Measurements from ENCODE around the gene HDAC9.

Gene HDAC9

DNA sequence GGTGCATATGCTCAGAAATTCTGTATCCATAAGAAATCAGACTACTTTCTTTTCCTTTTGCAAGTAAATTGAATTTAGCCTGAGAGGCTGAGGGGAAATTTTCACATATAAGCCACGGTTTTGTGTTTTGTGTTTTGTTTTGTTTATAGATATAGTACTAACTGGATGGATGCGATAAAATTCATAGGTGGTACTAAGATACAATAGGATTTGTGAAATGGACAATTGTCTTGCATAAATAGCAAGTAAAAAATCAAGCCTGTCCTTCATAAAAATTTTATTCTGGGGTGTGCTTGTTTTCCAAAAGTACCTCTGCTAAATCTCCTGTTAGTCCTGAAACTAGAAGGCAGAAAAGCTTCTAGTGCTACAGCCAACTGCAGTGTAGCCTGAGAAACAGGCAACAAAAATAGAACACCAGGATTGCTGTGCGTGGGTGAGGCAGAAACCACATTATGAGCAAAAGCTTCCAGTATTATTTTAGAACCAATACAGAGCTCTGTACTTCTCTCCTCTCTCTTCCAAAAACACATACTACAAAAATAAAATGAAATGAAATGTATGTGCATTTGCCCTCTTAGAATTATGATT lies 634 bp upstream of the HDAC9 start:
- peak; percentile 28 for DNase-seq (ENCODE audit: low read depth)

DNA sequence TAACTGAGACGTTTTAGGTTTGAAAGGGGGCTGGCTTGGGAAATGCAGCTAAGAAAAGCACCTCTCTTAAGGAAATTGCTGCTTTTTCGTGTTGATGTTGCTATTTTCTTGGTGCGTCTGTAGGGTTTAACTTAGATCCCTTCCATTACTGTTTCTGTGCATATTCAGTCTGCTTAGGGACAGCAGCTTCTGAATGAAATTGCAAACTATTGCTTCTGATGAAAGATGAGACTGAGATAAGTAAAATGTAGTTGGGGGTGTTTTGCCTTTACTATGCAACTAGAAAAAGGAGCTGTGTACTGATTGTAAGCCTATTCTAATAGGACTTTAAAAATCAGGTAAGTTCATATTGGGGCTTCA lies 772 bp downstream of the HDAC9 start:
- DNase-seq (ENCODE audit: low read depth) = no peak

GRCh38 chr7:18497082-18497481 lies 1.5 kb downstream of the HDAC9 start:
- no peak for DNase-seq (ENCODE audit: low read depth)

GRCh38 chr7:18497800-18498199 lies 2.3 kb downstream of the HDAC9 start:
- DNase-seq (ENCODE audit: low read depth) = no peak

DNA sequence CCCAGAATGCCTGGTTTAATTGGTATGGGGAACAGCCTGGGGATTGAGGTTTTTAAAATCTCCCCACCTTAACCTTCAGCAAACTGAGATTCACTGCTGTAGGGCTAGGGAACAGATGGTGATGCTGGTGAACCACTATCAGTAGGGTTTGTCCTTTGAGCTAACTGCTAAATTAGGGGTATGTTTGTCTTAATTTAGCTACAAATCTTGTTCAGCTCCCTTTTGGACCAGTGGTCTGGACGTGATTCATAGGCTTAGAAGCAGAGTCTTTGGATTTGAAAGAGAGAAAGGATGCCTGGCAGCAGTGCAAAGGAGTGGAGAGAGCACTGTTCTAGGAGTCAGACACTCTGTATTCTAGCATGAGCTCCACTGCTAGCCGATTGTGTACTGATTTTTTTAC lies 2.8 kb downstream of the HDAC9 start:
- no peak for DNase-seq (ENCODE audit: low read depth)

- no peak for DNase-seq (ENCODE audit: low read depth)
These were observed 4.0 kb downstream of the HDAC9 start for GRCh38 chr7:18499407-18500177.

GRCh38 chr7:18503126-18503866 lies 7.7 kb downstream of the HDAC9 start:
- DNase-seq (ENCODE audit: low read depth) = no peak

DNA sequence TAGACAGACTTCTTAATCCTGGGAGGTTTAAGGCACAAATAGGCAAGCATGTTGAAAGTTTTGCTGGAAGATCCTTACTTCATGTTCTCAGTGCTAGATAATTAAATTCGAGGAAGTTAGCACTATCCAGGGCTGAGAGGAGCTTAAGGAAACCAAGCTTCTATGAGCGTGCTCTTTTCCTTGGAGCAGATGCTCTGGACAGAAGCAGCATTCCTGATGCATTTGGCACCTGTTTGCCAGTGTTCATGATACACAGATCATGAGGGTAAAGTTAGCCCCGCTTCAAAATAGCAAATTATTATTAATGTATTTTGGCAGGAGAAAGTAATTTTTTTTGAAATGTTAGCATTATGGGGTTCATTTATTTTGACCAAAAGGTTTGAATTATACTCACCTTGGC lies 9.4 kb downstream of the HDAC9 start:
- no peak for DNase-seq (ENCODE audit: low read depth)

- DNase-seq (ENCODE audit: low read depth) = peak; percentile 56
These were observed 10.4 kb downstream of the HDAC9 start for GRCh38 chr7:18505870-18506460.

DNA sequence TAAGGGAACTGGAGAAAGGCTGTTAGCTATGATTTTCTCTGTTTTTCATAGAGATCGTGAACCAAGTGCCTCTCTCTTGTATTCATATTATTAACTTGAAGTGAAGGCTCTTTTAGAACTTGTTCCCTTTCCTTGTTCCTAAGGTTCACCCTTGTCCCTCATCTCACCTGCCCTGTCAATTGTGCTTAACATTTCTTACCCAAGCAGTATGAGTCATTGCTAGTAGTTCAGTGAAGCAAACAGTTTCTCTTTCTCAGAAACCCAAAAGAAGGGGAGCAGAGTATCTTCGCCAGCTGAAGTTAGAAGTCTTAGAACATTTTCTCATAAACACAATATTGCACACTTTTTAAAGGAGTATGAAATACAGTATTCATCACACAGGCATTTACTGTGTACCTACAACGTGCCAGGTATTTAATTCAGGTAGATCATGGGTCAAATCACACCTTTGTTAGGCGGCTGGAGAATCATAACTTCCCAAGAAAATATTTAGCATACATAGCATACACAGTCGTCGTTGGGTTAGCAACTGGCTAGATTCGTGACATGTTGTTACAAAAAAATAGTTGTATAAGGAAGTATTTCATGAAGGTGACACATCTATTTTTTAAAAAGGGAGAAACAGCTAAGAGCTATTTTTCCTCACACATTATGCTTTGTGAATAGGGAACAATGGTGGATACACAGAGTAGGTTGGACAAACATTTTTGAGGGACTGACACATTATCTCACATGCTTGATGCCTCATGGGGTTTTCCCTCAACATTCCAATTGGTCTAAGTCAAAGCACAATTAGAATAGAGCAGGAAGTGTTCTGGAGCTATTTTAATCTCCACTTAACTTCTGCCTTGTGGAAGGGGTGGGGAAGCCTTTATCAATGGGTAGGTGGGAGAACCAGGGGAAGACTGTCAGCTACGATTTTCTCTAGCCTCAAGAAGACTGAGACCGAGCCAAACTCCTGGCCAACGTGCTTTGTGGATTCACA lies 13.2 kb downstream of the HDAC9 start:
- DNase-seq (ENCODE audit: low read depth) = peak; percentile 99

DNA sequence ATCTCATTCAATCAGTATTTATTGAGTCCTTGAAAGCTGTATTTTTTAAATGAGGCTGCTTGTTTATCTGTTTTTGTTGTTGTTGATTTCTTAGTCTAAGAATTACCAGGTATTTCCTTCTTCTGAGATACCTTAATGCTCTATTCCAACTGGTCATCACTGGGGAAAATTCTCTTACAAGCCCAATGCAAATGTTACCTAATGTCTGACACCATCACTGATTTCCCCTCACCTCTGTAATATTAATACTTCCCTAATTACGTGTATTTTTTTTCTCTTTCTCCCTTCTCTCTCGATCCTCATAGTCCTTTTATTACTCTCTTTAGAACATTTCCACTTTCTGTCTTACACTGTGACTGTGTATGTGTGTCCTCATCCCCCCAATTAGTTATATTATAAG lies 13.9 kb downstream of the HDAC9 start:
- DNase-seq (ENCODE audit: low read depth) = peak; percentile 46

GRCh38 chr7:18511351-18512140 lies 16.0 kb downstream of the HDAC9 start:
- DNase-seq (ENCODE audit: low read depth) = no peak

DNA sequence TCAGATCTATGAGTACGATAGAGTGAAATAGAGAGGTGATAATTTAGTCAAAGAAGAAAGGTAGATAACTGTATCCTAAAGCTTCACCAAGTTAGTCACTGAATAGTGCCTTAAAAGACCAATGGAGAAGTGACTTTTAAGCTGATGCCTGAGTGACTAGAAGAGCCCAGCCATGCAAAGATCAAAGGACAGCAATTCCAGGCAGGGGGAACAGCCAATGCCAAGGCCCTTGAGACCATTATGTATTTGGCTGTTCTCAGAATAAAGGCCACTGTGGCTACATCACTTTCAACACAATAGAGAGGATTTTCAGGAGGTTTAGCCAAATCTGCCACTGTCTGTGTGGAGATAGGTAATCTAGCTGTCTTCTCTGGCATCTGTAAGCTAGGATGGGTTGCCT lies 17.8 kb downstream of the HDAC9 start:
- no peak for DNase-seq (ENCODE audit: low read depth)

GRCh38 chr7:18515067-18515466 lies 19.5 kb downstream of the HDAC9 start:
- DNase-seq (ENCODE audit: low read depth) = no peak

DNA sequence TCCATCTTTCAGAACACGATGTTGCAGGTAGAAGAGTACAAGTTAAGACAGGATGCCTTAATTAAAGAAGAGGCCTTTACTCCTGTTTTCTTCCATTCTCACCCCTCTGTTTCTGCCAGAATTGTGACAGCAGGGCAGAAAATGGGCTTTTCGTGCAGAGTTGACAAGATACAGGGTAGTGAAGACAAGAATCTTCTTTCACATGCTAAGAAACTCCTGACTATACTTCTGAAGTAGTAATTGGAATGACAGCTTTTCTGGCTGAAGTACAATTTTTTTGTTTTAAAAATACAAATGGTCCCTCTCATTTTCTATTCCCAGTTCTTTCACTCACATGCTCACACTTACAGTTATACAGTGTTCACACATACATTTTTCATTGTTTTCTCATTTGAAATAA lies 22.1 kb downstream of the HDAC9 start:
- no peak for DNase-seq (ENCODE audit: low read depth)

DNA sequence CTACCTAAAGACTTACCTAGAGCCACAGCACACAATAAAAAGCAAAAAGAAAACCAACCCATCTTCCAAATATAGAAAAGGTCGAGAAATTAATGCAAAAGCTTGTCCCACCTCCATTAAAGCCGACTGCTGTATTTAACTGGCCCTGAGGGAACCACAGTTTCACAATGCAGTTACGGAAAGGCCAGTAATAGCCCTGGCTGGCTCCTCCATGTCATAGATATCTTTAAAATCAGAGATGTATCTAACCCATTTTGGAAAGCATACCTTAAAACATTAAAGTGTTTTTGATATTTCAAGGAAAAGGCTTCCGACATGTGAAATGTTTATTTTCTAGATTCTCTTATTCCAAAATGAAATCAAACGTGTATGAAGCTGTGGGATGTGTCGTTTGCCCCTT lies 23.0 kb downstream of the HDAC9 start:
- DNase-seq (ENCODE audit: low read depth) = no peak

DNA sequence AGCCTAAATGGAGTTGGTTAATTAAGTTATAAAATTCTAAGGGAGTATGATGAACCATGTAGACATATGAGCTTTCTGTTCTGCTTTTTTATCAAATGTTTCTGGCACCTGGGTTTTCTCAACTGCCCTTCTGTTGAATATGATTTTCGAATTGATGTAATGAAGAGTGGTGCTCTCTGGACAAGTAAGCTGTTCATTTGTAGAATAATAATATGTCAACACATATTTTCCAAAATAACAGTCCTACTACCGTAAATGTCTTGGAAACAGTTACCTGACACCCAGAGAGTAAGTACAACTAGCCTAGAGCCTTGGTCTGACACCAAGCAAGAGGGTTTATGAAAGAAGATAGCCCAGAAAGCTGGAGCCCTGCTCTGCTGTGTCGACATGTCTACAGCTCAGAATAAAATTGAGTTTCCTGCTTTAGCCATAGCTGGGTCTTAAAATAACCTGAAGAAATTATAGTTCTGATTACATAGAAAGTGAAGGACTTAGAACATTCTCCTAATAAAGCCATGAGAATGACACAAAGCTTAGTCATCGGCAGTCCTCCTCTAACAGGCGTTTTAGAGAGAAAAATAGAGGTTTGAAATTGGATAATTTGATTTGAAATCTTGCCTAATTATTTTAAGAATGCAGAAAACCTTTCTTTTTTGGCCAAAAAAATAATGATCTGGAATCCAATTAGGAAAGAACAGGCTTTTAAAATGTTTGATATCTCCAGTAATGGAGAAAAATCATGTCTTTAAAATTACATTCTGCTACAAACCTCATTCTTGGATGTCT lies 25.1 kb downstream of the HDAC9 start:
- peak; percentile 88 for DNase-seq (ENCODE audit: low read depth)

DNA sequence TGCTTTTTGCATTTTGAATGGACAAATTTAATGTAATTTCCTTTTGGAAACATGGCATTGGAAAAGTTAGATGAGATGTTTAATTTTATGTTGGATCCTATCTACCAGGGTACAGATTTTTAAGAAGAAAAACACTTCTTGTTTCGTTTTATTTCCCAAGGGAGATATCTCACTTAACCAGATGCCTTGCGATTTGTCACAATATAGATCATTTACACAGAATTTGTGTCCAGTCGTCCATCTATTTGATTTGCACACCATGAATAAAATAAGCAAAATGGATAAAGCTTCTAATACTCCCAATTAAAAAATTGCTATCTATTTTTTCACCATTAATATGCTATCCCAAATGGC lies 25.7 kb downstream of the HDAC9 start:
- no peak for DNase-seq (ENCODE audit: low read depth)

- DNase-seq (ENCODE audit: low read depth) = no peak
These were observed 26.5 kb downstream of the HDAC9 start for GRCh38 chr7:18521945-18522566.

GRCh38 chr7:18524248-18524647 lies 28.7 kb downstream of the HDAC9 start:
- no peak for DNase-seq (ENCODE audit: low read depth)
